ENCODE data around the gene ZGPAT. TPM values are rescaled to one million over a fixed set of nuclear protein-coding genes. Genes with fewer than 3 reads are reported as not detected.
A peak's percentile ranks its signal among the peaks of the same experiment; 100 is the strongest.

The ZGPAT gene
- total RNA-seq, 1 experiment from 2014 or later, result 28.3 TPM

- BruUV-seq (replicated peaks), result no TSS peak
- intact Hi-C loops (cut with micrococcal nuclease; ENCODE audit: unreplicated experiment), result no loop called here
- Histone ChIP-seq H3K27me3 (replicated peaks; ENCODE audit: insufficient read depth, low read depth, low read length, poor library complexity) (no peaks in the 10 kb centered on the region), H3K36me3 (ENCODE audit: insufficient read depth, low read length, poor library complexity, severe bottlenecking) (peaks cover 52% of the 10 kb centered on the region), H3K9me3 (ENCODE audit: low read depth, low read length, poor library complexity, severe bottlenecking) (peaks cover 4% of the 10 kb centered on the region), H3K27ac (ENCODE audit: low read depth, low read length, poor library complexity, severe bottlenecking) (peak overlapping the region; percentile 87), H3K4me3 (ENCODE audit: low read depth, low read length, poor library complexity, severe bottlenecking) (peak overlapping the region; percentile 98), H3K4me1 (ENCODE audit: insufficient read depth, low read length, poor library complexity, severe bottlenecking) (peaks cover 6% of the 10 kb centered on the region)
- ChIA-PET POLR2A (ENCODE audit: low non-redundant PET) (no interaction called here), CTCF (no interaction called here)
- DNase-seq (ENCODE audit: low spot score), result peak; percentile 46
- TF ChIP-seq EZH2 (IDR thresholded peaks at IDR 0.05; ENCODE audit: borderline replicate concordance, low read depth, low read length, poor library complexity, severe bottlenecking) (no peak), CTCF (conservative IDR thresholded peaks at IDR 0.05; ENCODE audit: low read depth, low read length) (no peak)
Observed at GRCh38 chr20:63706852-63707557, 834 bp upstream of the ZGPAT start.

- H3K4me1 ChIP-seq (ENCODE audit: insufficient read depth, low read length, poor library complexity, severe bottlenecking), result peaks cover 6% of the 10 kb centered on the region
- CTCF ChIA-PET, result no interaction called here
- peak overlapping the region; percentile 87 for H3K27ac ChIP-seq (ENCODE audit: low read depth, low read length, poor library complexity, severe bottlenecking)
- BruUV-seq (replicated peaks), result TSS peak; percentile 28
- H3K4me3 ChIP-seq (ENCODE audit: low read depth, low read length, poor library complexity, severe bottlenecking), result peak overlapping the region; percentile 98
- peaks cover 8% of the 10 kb centered on the region for H3K9me3 ChIP-seq (ENCODE audit: low read depth, low read length, poor library complexity, severe bottlenecking)
- TF ChIP-seq EZH2 (IDR thresholded peaks at IDR 0.05; ENCODE audit: borderline replicate concordance, low read depth, low read length, poor library complexity, severe bottlenecking) (no peak), CTCF (conservative IDR thresholded peaks at IDR 0.05; ENCODE audit: low read depth, low read length) (no peak)
- intact Hi-C loops (cut with micrococcal nuclease; ENCODE audit: unreplicated experiment), result no loop called here
- H3K36me3 ChIP-seq (ENCODE audit: insufficient read depth, low read length, poor library complexity, severe bottlenecking), result peaks cover 62% of the 10 kb centered on the region
- POLR2A ChIA-PET (ENCODE audit: low non-redundant PET), result no interaction called here
- DNase-seq (ENCODE audit: low spot score), result no peak
- H3K27me3 ChIP-seq (replicated peaks; ENCODE audit: insufficient read depth, low read depth, low read length, poor library complexity), result no peaks in the 10 kb centered on the region
Observed at GRCh38 chr20:63708301-63709148, 686 bp downstream of the ZGPAT start.

GRCh38 chr20:63709149-63709527, 1.3 kb downstream of the ZGPAT start:
- Histone ChIP-seq H3K36me3 (ENCODE audit: insufficient read depth, low read length, poor library complexity, severe bottlenecking) (peaks cover 62% of the 10 kb centered on the region), H3K4me1 (ENCODE audit: insufficient read depth, low read length, poor library complexity, severe bottlenecking) (peaks cover 6% of the 10 kb centered on the region), H3K27me3 (replicated peaks; ENCODE audit: insufficient read depth, low read depth, low read length, poor library complexity) (no peaks in the 10 kb centered on the region), H3K9me3 (ENCODE audit: low read depth, low read length, poor library complexity, severe bottlenecking) (peaks cover 8% of the 10 kb centered on the region), H3K4me3 (ENCODE audit: low read depth, low read length, poor library complexity, severe bottlenecking) (peak overlapping the region; percentile 98), H3K27ac (ENCODE audit: low read depth, low read length, poor library complexity, severe bottlenecking) (no peak overlapping the region)
- BruUV-seq (replicated peaks), result no TSS peak
- CTCF ChIA-PET, result no interaction called here
- TF ChIP-seq EZH2 (IDR thresholded peaks at IDR 0.05; ENCODE audit: borderline replicate concordance, low read depth, low read length, poor library complexity, severe bottlenecking) (no peak), CTCF (conservative IDR thresholded peaks at IDR 0.05; ENCODE audit: low read depth, low read length) (no peak)
- intact Hi-C loops (cut with micrococcal nuclease; ENCODE audit: unreplicated experiment), result no loop called here
- no peak for DNase-seq (ENCODE audit: low spot score)
- POLR2A ChIA-PET (ENCODE audit: low non-redundant PET), result no interaction called here
